CD14-positive monocyte (primary cell): ENCODE results near the gene TNNI2. TPM values are rescaled to one million over a fixed set of nuclear protein-coding genes. Genes with fewer than 3 reads are reported as not detected.

Experiments used
- DNase-seq, 3 donors: peaks; one replicate each; pipeline ENCODE4 v3.0.0-alpha.2; 2011 to 2022
- H2AFZ ChIP-seq: 2 replicates; pipeline ENCODE4 v1.6.0; 2012; ENCODE audit warnings: mild to moderate bottlenecking, low read depth, low read length, inconsistent platforms; ENCODE audit not compliant: insufficient read depth, poor library complexity, severe bottlenecking
- H3K27ac ChIP-seq, 2 donors: 1 replicate in 1 of 2; 2 replicates in 1 of 2; pipeline ENCODE4 v1.5.1; 2012 to 2013; ENCODE audit warnings: low read length in 2 of 2, control low read depth in 1 of 2, inconsistent platforms in 1 of 2, low read depth in 1 of 2, mild to moderate bottlenecking in 1 of 2
- H3K27me3 ChIP-seq, 2 donors: one replicate each; pipeline versions ENCODE4 v1.6.0 to v1.6.1; 2011 to 2013; ENCODE audit warnings: low read length in 2 of 2; ENCODE audit not compliant: control insufficient read depth in 2 of 2, insufficient read depth in 2 of 2
- H3K36me3 ChIP-seq, 2 donors: replicated peaks in 1 of 2; 1 replicate in 1 of 2; 2 replicates in 1 of 2; pipeline versions ENCODE4 v1.5.1 to v1.6.1; 2012 to 2013; ENCODE audit warnings: low read length in 2 of 2, control low read depth in 1 of 2, inconsistent platforms in 1 of 2, mild to moderate bottlenecking in 1 of 2; ENCODE audit not compliant: insufficient read depth in 2 of 2, control insufficient read depth in 1 of 2
- H3K4me1 ChIP-seq, 2 donors: 1 replicate in 1 of 2; 2 replicates in 1 of 2; pipeline versions ENCODE4 v1.5.1 to v1.6.1; 2012 to 2013; ENCODE audit warnings: low read length in 2 of 2, control low read depth in 1 of 2, inconsistent platforms in 1 of 2, mild to moderate bottlenecking in 1 of 2, moderate library complexity in 1 of 2; ENCODE audit not compliant: insufficient read depth in 2 of 2, control insufficient read depth in 1 of 2
- H3K4me2 ChIP-seq: replicated peaks from 2 replicates; pipeline ENCODE3; 2012; ENCODE audit warnings: low read length, moderate library complexity, mild to moderate bottlenecking; ENCODE audit not compliant: poor library complexity, severe bottlenecking; ENCODE audit errors: extremely low read depth
- H3K4me3 ChIP-seq, 3 experiments: fragments of 200-600 bp in 1 of 3; sonication (generic) in 1 of 3; replicated peaks in 1 of 3; 1 replicate in 2 of 3; 2 replicates in 1 of 3; pipeline ENCODE4 v1.5.1; 2011 to 2013; ENCODE audit warnings: low read length in 3 of 3, mild to moderate bottlenecking in 3 of 3, control low read depth in 2 of 3, low read depth in 2 of 3, inconsistent platforms in 1 of 3, moderate library complexity in 1 of 3
- H3K79me2 ChIP-seq: 2 replicates; pipeline ENCODE4 v1.6.0; 2012; ENCODE audit warnings: mild to moderate bottlenecking, control low read depth, inconsistent platforms, low read length, moderate library complexity; ENCODE audit not compliant: insufficient read depth
- H3K9ac ChIP-seq: 2 replicates; pipeline ENCODE4 v1.6.0; 2017; ENCODE audit warnings: low read length, mild to moderate bottlenecking; ENCODE audit not compliant: insufficient read depth, poor library complexity, severe bottlenecking
- H3K9me3 ChIP-seq, 2 donors: replicated peaks in 1 of 2; 1 replicate in 1 of 2; 2 replicates in 1 of 2; pipeline versions ENCODE4 v1.5.1 to v1.6.1; 2012 to 2013; ENCODE audit warnings: low read length in 2 of 2, control low read depth in 1 of 2; ENCODE audit not compliant: control insufficient read depth in 1 of 2, insufficient read depth in 1 of 2
- H4K20me1 ChIP-seq: 2 replicates; pipeline ENCODE4 v1.6.0; 2012; ENCODE audit warnings: mild to moderate bottlenecking, low read length, control low read depth, moderate library complexity; ENCODE audit not compliant: insufficient read depth
- H3K27ac Mint-ChIP-seq, 7 donors: one replicate each; pipeline ENCODE4 v1.8.0; 2020; ENCODE audit warnings: mild to moderate bottlenecking in 7 of 7, mixed read lengths in 7 of 7, moderate library complexity in 6 of 7, inconsistent platforms in 2 of 7
- H3K27me3 Mint-ChIP-seq, 3 donors: one replicate each; pipeline ENCODE4 v1.8.0; 2021 to 2022; ENCODE audit warnings: low read depth in 3 of 3, mild to moderate bottlenecking in 3 of 3, mixed read lengths in 3 of 3, moderate library complexity in 3 of 3, inconsistent platforms in 1 of 3
- H3K36me3 Mint-ChIP-seq, 2 donors: one replicate each; pipeline ENCODE4 v1.8.0; 2020; ENCODE audit warnings: mixed read lengths in 2 of 2, inconsistent platforms in 1 of 2, mild to moderate bottlenecking in 1 of 2
- H3K4me1 Mint-ChIP-seq: one replicate; pipeline ENCODE4 v1.8.0; 2020; ENCODE audit warnings: mild to moderate bottlenecking, mixed read lengths
- H3K4me3 Mint-ChIP-seq, 2 donors: one replicate each; pipeline ENCODE4 v1.8.0; 2020; ENCODE audit warnings: mild to moderate bottlenecking in 2 of 2, mixed read lengths in 2 of 2, moderate library complexity in 1 of 2
- H3K9me3 Mint-ChIP-seq, 7 donors: one replicate each; pipeline ENCODE4 v1.8.0; 2020 to 2022; ENCODE audit warnings: mixed read lengths in 7 of 7, mild to moderate bottlenecking in 6 of 7, moderate library complexity in 6 of 7, inconsistent platforms in 2 of 7
- WGBS: methylation state at CpG from one replicate; pipeline ENCODE4 v1.1.5; 2013; ENCODE audit warnings: missing lambda C conversion rate; ENCODE audit not compliant: insufficient coverage; 5-methylcytosine and 5-hydroxymethylcytosine counted together
- intact Hi-C, 2 donors: fragments of 100-400 bp; cut with micrococcal nuclease; formaldehyde crosslinking; loops; one replicate each; pipeline versions ENCODE4 v1.15.0 to v1.15.1; 2023
- polyA plus RNA-seq, 3 donors: library from polyadenylated mRNA; depleted of rRNA in 1 of 3; unstranded in 2 of 3; stranded (reverse) in 1 of 3; fragments of 300-500 nt in 2 of 3; fragments of >200 nt in 1 of 3; fragmentation: Illumina TruSeq in 2 of 3; gene quantifications; 1 replicate in 2 of 3; 2 replicates in 1 of 3; pipeline ENCODE4 v1.2.3, GENCODE V29; 2012 to 2021
- TF ChIP-seq, protein P1 (sequence below): fragments of 200-600 bp; IDR thresholded peaks from one replicate; pipeline ENCODE4 v1.8.0; 2022; ENCODE audit warnings: antibody characterized with exemption, mild to moderate bottlenecking

TNNI2 gene
- polyA plus RNA-seq, 3 donors: 11.4 to 45.8 (median 11.7) TPM

DNA sequence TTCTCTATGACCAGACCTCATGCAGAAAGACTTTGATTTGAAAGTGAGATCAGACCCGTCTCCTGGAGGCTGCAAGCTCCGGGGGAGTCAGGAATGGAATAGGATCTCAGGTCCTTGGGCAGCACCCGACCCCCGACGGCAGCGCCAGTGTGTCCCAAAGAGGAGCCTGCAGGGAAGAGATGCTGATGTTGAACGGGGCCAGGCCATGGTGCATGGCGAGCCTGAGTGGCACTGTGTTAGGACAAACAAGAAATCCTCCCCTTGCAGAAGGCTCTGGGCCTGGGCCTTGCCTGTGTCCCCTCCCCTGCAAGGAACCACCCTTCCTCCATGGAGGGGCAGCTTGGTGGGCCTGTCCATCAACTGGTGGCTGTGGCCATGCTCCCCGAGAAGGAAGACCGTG is 24.1 kb upstream of the TNNI2 start:
- Histone ChIP-seq H4K20me1 (no peaks in the 10 kb centered on the region), H3K4me2 (no peak overlapping the region), H3K27me3 (peaks cover 36 to 89% of the 10 kb centered on the region in 2 donors), H3K4me3 (no peak overlapping the region), H3K27ac (no peak overlapping the region), H3K9me3 (peaks cover 41 to 42% of the 10 kb centered on the region in 2 donors), H3K79me2 (no peaks in the 10 kb centered on the region), H3K4me1 (peaks cover 14 to 15% of the 10 kb centered on the region in 2 donors), H3K9ac (no peak overlapping the region), H3K36me3 (no peaks in the 10 kb centered on the region), H2AFZ (no peak overlapping the region)
- TF ChIP-seq, protein P1, sequence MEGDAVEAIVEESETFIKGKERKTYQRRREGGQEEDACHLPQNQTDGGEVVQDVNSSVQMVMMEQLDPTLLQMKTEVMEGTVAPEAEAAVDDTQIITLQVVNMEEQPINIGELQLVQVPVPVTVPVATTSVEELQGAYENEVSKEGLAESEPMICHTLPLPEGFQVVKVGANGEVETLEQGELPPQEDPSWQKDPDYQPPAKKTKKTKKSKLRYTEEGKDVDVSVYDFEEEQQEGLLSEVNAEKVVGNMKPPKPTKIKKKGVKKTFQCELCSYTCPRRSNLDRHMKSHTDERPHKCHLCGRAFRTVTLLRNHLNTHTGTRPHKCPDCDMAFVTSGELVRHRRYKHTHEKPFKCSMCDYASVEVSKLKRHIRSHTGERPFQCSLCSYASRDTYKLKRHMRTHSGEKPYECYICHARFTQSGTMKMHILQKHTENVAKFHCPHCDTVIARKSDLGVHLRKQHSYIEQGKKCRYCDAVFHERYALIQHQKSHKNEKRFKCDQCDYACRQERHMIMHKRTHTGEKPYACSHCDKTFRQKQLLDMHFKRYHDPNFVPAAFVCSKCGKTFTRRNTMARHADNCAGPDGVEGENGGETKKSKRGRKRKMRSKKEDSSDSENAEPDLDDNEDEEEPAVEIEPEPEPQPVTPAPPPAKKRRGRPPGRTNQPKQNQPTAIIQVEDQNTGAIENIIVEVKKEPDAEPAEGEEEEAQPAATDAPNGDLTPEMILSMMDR: no peak
- H3K27me3 Mint-ChIP-seq: peaks cover 83 to 90% (median 90%) of the 10 kb centered on the region in 3 donors
- intact Hi-C loops: no loop called here
- 85% methylated on average over 9 of the region's 10 CpGs for whole genome bisulfite sequencing
- DNase-seq: no peak
- H3K4me1 Mint-ChIP-seq: peaks cover 18% of the 10 kb centered on the region
- peak overlapping the region in 1 of 2 donors; percentile 37 for H3K4me3 Mint-ChIP-seq
- peaks cover 9 to 52% (median 43%) of the 10 kb centered on the region in 7 donors for H3K9me3 Mint-ChIP-seq
- H3K27ac Mint-ChIP-seq: no peak overlapping the region
- H3K36me3 Mint-ChIP-seq: peaks cover 9 to 10% of the 10 kb centered on the region in 2 donors

DNA sequence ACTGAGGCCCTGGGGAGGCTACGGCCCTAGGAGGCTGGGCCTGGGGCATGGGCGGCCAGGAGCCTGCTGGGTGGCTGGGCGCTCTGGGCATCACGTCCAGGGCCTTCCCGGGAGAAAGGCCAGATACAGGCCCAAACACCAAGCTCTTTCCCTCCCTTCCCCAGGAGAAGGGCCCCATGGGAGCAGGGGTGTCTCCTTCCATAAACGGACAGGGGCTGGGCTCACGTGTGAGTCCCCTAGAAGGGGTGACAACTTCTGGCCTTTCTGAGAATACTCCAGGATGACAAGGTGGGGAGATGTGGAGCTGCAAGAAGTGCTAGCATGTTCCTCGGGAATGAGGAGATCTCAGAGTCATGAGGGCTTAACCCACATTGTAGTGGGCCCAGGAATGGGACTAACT is 23.5 kb upstream of the TNNI2 start:
- peaks cover 38 to 45% of the 10 kb centered on the region in 2 donors for H3K9me3 ChIP-seq
- Mint-ChIP-seq H3K4me1 (peaks cover 17% of the 10 kb centered on the region), H3K27ac (peak overlapping the region in 1 of 7 donors; percentile 53), H3K27me3 (peaks cover 85 to 90% (median 89%) of the 10 kb centered on the region in 3 donors), H3K4me3 (peak overlapping the region in 1 of 2 donors; percentile 78), H3K36me3 (peaks cover 8% of the 10 kb centered on the region in 2 donors), H3K9me3 (peaks cover 9 to 51% (median 42%) of the 10 kb centered on the region in 7 donors)
- TF ChIP-seq, protein P1: no peak
- 99% methylated on average over 6 of the region's 8 CpGs for WGBS
- no peak overlapping the region for H2AFZ ChIP-seq
- H3K27me3 ChIP-seq: peaks cover 35 to 89% of the 10 kb centered on the region in 2 donors
- H4K20me1 ChIP-seq: no peaks in the 10 kb centered on the region
- intact Hi-C loops: no loop called here
- H3K4me2 ChIP-seq: no peak overlapping the region
- H3K4me3 ChIP-seq: no peak overlapping the region
- no peak overlapping the region for H3K9ac ChIP-seq
- H3K36me3 ChIP-seq: no peaks in the 10 kb centered on the region
- H3K4me1 ChIP-seq: peaks cover 13 to 14% of the 10 kb centered on the region in 2 donors
- DNase-seq: no peak
- no peak overlapping the region for H3K27ac ChIP-seq
- H3K79me2 ChIP-seq: no peaks in the 10 kb centered on the region
